GM10847 (cell line): ENCODE data around the gene BRD1.

Source experiments
- POLR2A ChIP-seq: IDR thresholded peaks from 2 replicates; pipeline ENCODE4 v1.6.1; 2011; ENCODE audit not compliant: insufficient read length; ENCODE audit errors: extremely low read depth

Gene BRD1

GRCh38 chr22:49845666-49846459, 18.2 kb upstream of the BRD1 start:
- TF ChIP-seq POLR2A, result no peak

- TF ChIP-seq POLR2A, result no peak
Measured at GRCh38 chr22:49845241-49845640, 17.6 kb upstream of the BRD1 start.

GRCh38 chr22:49838771-49839717, 11.4 kb upstream of the BRD1 start:
- TF ChIP-seq POLR2A, result no peak

- no peak for TF ChIP-seq POLR2A
Measured at GRCh38 chr22:49833340-49834007, 5.8 kb upstream of the BRD1 start.

GRCh38 chr22:49829044-49829853, 1.6 kb upstream of the BRD1 start:
- no peak for TF ChIP-seq POLR2A

- TF ChIP-seq POLR2A, result no peak
Measured at GRCh38 chr22:49828599-49828965, 909 bp upstream of the BRD1 start.

GRCh38 chr22:49827271-49827852, 311 bp downstream of the BRD1 start:
- TF ChIP-seq POLR2A, result no peak

- TF ChIP-seq POLR2A, result no peak
Measured at GRCh38 chr22:49826603-49827270, 936 bp downstream of the BRD1 start.

- TF ChIP-seq POLR2A, result no peak
Measured at GRCh38 chr22:49825944-49826602, 1.6 kb downstream of the BRD1 start.

GRCh38 chr22:49825436-49825835, 2.2 kb downstream of the BRD1 start:
- no peak for TF ChIP-seq POLR2A

GRCh38 chr22:49824936-49825335, 2.7 kb downstream of the BRD1 start:
- TF ChIP-seq POLR2A, result no peak

GRCh38 chr22:49824185-49824925, 3.3 kb downstream of the BRD1 start:
- TF ChIP-seq POLR2A, result no peak
